Stimulated activated memory B cell treated with anti-CD40 and anti-IgM and Interleukin-4, amounts not matched to agents 10 μg/mL and 1 μg/mL and 100 μg/mL, for 72 hours (primary cell): ENCODE data around the gene TRIM46.
"Not testable (repeated sequence)": the region's sequence is repeated elsewhere in the genome, so short reads cannot be mapped to it uniquely, and the experiment has no call there.

Experiments
- ATAC-seq: fragments of 150-1000 bp; cut with Tn5 transposase; 2 replicates; pipeline ENCODE4 v1.10.0; 2021
- H3K27ac Mint-ChIP-seq: one replicate; pipeline ENCODE4 v1.8.0; 2022; ENCODE audit warnings: mild to moderate bottlenecking, mixed read lengths
- H3K27me3 Mint-ChIP-seq: one replicate; pipeline ENCODE4 v1.8.0; 2022; ENCODE audit warnings: mixed read lengths
- H3K36me3 Mint-ChIP-seq: one replicate; pipeline ENCODE4 v1.8.0; 2022; ENCODE audit warnings: mixed read lengths
- H3K4me1 Mint-ChIP-seq: one replicate; pipeline ENCODE4 v1.8.0; 2022; ENCODE audit warnings: mixed read lengths
- H3K4me3 Mint-ChIP-seq: one replicate; pipeline ENCODE4 v1.8.0; 2022; ENCODE audit warnings: mild to moderate bottlenecking, moderate library complexity, mixed read lengths
- H3K9me3 Mint-ChIP-seq: one replicate; pipeline ENCODE4 v1.8.0; 2022; ENCODE audit warnings: mixed read lengths

The TRIM46 gene

GRCh38 chr1:155133799-155134281 lies 39.8 kb upstream of the TRIM46 start:
- Mint-ChIP-seq H3K27ac (no peak overlapping the region), H3K4me3 (no peak overlapping the region), H3K9me3 (no peaks in the 10 kb centered on the region)

DNA sequence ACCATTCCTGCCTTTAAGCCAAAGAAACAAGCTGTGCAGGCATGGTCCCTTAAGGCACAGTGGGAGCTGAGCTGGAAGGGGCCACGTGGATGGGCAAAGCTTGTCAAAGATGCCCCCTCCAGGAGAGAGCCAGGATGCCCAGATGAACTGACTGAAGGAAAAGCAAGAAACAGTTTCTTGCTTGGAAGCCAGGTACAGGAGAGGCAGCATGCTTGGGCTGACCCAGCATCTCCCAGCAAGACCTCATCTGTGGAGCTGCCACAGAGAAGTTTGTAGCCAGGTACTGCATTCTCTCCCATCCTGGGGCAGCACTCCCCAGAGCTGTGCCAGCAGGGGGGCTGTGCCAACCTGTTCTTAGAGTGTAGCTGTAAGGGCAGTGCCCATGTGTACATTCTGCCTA lies 39.3 kb upstream of the TRIM46 start:
- Mint-ChIP-seq H3K4me3 (peak overlapping the region; percentile 97), H3K27me3 (peaks cover 17% of the 10 kb centered on the region), H3K9me3 (no peaks in the 10 kb centered on the region), H3K36me3 (peaks cover 9% of the 10 kb centered on the region), H3K27ac (no peak overlapping the region), H3K4me1 (peaks cover 32% of the 10 kb centered on the region)
- no peak for ATAC-seq

More at GRCh38 chr1:155133799-155134281, 39.8 kb upstream of the TRIM46 start:
- peaks cover 9% of the 10 kb centered on the region for H3K36me3 Mint-ChIP-seq
- H3K4me1 Mint-ChIP-seq, result peaks cover 31% of the 10 kb centered on the region
- ATAC-seq, result no peak
- H3K27me3 Mint-ChIP-seq, result peaks cover 21% of the 10 kb centered on the region

DNA sequence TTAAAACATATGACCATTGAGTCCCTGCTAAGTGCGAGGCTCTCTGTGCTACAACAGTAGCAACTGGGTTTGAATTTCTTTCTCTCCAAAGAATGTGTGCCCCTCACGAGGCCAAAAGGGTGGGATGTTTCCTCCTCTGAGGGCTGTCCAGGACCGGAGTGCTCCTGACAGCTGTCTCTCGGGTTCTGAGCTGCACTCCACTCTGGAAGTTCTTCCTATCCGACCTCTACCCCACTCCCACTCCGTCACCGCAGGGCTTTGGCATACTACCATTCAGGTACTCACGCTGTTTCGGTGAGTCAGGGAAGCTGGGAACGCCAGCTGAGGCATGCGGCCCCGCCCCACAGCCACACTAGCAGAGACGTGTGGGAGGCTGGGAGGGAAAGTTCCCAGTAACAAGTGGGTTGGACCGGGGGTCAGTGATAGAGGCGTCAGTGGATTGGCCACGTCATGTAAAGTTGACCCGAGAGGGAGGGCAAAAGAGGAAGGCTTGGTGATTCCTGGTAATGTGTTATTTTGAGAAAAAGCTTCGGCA lies 38.7 kb upstream of the TRIM46 start:
- no peaks in the 10 kb centered on the region for H3K9me3 Mint-ChIP-seq
- peak overlapping the region; percentile 99 for H3K27ac Mint-ChIP-seq
- H3K36me3 Mint-ChIP-seq, result peaks cover 9% of the 10 kb centered on the region
- peaks cover 36% of the 10 kb centered on the region for H3K4me1 Mint-ChIP-seq
- H3K4me3 Mint-ChIP-seq, result peak overlapping the region; percentile 97
- ATAC-seq, result peak; percentile 56
- peaks cover 10% of the 10 kb centered on the region for H3K27me3 Mint-ChIP-seq

DNA sequence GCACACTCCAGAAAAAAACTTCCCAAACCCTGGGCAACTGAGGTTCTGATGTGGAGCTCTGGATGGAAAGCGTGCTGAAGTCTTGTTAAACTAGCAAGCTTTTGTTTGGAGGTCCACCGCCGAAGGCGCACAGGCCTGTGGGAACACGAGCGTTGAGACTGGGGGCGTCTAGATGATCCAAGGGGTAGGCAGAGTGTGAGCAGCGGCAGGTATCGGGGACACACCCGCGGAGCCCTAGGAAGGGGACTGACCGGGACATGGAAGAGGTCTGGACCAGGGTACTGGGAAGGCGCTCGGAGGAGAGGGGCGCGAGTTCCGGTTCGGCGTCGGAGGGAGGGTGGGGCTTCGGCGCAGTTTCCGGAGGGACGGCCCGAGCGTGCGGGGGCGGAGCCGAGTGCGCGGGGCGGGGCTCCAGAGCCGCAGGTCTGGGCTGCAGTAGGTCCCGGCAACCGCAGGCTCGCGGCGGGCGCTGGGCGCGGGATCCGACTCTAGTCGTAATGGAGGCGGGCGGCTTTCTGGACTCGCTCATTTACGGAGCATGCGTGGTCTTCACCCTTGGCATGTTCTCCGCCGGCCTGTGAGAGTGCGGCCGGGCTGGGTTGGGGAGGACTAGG lies 38.1 kb upstream of the TRIM46 start, which contains the start of gene SLC50A1:
Gene SLC50A1 (plus strand): TSS at position 438 of the 614 bp plus-strand sequence. CDS start 60 bp downstream, at position 498.
- Mint-ChIP-seq H3K4me1 (peaks cover 36% of the 10 kb centered on the region), H3K27me3 (peaks cover 5% of the 10 kb centered on the region), H3K4me3 (peak within 1 kb of the TSS; percentile 97), H3K36me3 (peaks cover 9% of the 10 kb centered on the region), H3K9me3 (no peaks in the 10 kb centered on the region), H3K27ac (peak within 1 kb of the TSS; percentile 99)
- ATAC-seq, result peak; percentile 92

GRCh38 chr1:155136748-155137147 lies 36.9 kb upstream of the TRIM46 start:
- H3K36me3 Mint-ChIP-seq, result peaks cover 9% of the 10 kb centered on the region
- H3K27me3 Mint-ChIP-seq, result no peaks in the 10 kb centered on the region
- peak overlapping the region; percentile 97 for H3K4me3 Mint-ChIP-seq
- no peaks in the 10 kb centered on the region for H3K9me3 Mint-ChIP-seq
- ATAC-seq, result no peak
- H3K27ac Mint-ChIP-seq, result peak overlapping the region; percentile 99
- H3K4me1 Mint-ChIP-seq, result peaks cover 36% of the 10 kb centered on the region

DNA sequence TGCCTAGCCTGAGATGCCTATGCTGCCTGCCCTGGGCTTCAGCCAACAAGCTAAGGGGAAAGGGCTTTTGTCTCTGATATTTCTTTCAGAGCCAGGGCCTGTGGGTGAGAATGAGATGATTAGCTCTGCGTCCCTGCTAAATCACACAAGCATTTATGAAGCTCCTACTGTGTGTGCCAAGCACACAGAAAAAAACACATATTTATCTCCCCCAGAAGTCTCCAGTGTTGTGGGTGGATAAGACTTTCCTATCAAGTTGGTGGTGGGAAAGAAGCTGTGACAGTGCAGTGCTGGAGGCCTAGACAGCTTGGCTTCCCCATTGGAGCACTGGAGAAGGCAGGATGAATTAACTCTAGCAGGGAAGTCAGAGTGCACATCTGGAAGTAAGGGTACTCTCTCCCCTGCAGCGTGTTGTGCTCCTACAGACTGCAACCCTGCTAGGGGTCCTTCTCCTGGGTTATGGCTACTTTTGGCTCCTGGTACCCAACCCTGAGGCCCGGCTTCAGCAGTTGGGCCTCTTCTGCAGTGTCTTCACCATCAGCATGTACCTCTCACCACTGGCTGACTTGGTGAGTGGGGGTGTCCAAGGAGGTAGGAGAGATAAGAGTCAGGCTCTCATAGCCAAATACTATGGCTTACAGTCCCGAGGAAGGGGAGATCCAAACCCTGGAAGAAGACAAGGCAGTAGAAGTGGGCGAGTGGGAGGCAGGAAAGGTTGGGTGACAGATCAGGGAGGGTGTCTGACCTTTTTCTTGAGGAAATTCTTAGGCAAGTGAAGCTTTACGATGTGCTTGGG lies 36.3 kb upstream of the TRIM46 start:
- Mint-ChIP-seq H3K36me3 (peaks cover 9% of the 10 kb centered on the region), H3K9me3 (no peaks in the 10 kb centered on the region), H3K4me3 (peak overlapping the region; percentile 97), H3K27me3 (no peaks in the 10 kb centered on the region), H3K27ac (peak overlapping the region; percentile 99), H3K4me1 (peaks cover 36% of the 10 kb centered on the region)
- no peak for ATAC-seq

GRCh38 chr1:155139895-155140629 lies 33.6 kb upstream of the TRIM46 start, which contains the start of gene DPM3:
Gene DPM3, minus strand, starts transcription at chr1:155140531. Its CDS starts 291 bp downstream, at chr1:155140240.
- H3K36me3 Mint-ChIP-seq, result peaks cover 9% of the 10 kb centered on the region
- H3K27me3 Mint-ChIP-seq, result no peaks in the 10 kb centered on the region
- peak within 1 kb of the TSS; percentile 82 for H3K27ac Mint-ChIP-seq
- peak within 1 kb of the TSS; percentile 92 for H3K4me3 Mint-ChIP-seq
- peak; percentile 85 for ATAC-seq
- H3K4me1 Mint-ChIP-seq, result peaks cover 31% of the 10 kb centered on the region
- H3K9me3 Mint-ChIP-seq, result no peaks in the 10 kb centered on the region

GRCh38 chr1:155140630-155140953 lies 33.1 kb upstream of the TRIM46 start:
- Mint-ChIP-seq H3K27me3 (no peaks in the 10 kb centered on the region), H3K4me1 (peaks cover 28% of the 10 kb centered on the region), H3K4me3 (peak overlapping the region; percentile 92), H3K36me3 (peaks cover 9% of the 10 kb centered on the region), H3K27ac (peak overlapping the region; percentile 82), H3K9me3 (no peaks in the 10 kb centered on the region)
- ATAC-seq, result no peak

GRCh38 chr1:155141749-155142148 lies 31.9 kb upstream of the TRIM46 start:
- H3K27me3 Mint-ChIP-seq, result no peaks in the 10 kb centered on the region
- no peak overlapping the region for H3K27ac Mint-ChIP-seq
- ATAC-seq, result no peak
- no peak overlapping the region for H3K4me3 Mint-ChIP-seq
- H3K9me3 Mint-ChIP-seq, result no peaks in the 10 kb centered on the region
- H3K36me3 Mint-ChIP-seq, result peaks cover 9% of the 10 kb centered on the region
- H3K4me1 Mint-ChIP-seq, result peaks cover 25% of the 10 kb centered on the region

- ATAC-seq, result no peak
- no peaks in the 10 kb centered on the region for H3K27me3 Mint-ChIP-seq
These were observed 28.2 kb upstream of the TRIM46 start for GRCh38 chr1:155145491-155145890.

GRCh38 chr1:155155996-155156643 lies 17.5 kb upstream of the TRIM46 start:
- H3K36me3 Mint-ChIP-seq, H3K27ac Mint-ChIP-seq, ATAC-seq, H3K27me3 Mint-ChIP-seq, H3K9me3 Mint-ChIP-seq, H3K4me1 Mint-ChIP-seq, H3K4me3 Mint-ChIP-seq: not testable (repeated sequence)

More at GRCh38 chr1:155145491-155145890, 28.2 kb upstream of the TRIM46 start:
- no peak overlapping the region for H3K27ac Mint-ChIP-seq
- H3K4me1 Mint-ChIP-seq, result peaks cover 20% of the 10 kb centered on the region
- H3K9me3 Mint-ChIP-seq, result no peaks in the 10 kb centered on the region
- H3K4me3 Mint-ChIP-seq, result no peak overlapping the region
- H3K36me3 Mint-ChIP-seq, result no peaks in the 10 kb centered on the region

DNA sequence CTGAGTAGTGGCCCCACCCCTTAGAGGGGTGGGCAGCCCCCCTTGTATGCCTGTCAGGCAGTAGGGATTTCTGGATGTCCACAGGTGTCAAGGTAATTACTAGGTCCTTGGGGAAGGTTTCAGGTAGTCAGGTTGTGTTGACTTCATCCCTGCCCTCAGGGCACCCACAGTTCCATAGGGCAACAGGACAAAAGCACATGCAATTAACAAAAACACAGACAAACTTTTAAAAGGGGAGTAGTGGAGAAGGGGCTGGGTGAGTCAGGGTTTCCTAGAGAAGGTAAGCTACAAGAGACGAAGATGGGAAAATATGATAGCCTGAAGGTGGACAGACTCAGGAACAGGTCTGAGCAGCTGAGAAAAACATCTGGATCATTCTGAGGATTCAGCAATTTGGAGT lies 14.7 kb upstream of the TRIM46 start:
- no peaks in the 10 kb centered on the region for H3K9me3 Mint-ChIP-seq
- no peaks in the 10 kb centered on the region for H3K4me1 Mint-ChIP-seq
- H3K36me3 Mint-ChIP-seq, result no peaks in the 10 kb centered on the region
- ATAC-seq, result no peak
- no peak overlapping the region for H3K4me3 Mint-ChIP-seq
- H3K27me3 Mint-ChIP-seq, result no peaks in the 10 kb centered on the region
- no peak overlapping the region for H3K27ac Mint-ChIP-seq

- Mint-ChIP-seq H3K4me3 (no peak overlapping the region), H3K27me3 (no peaks in the 10 kb centered on the region), H3K36me3 (no peaks in the 10 kb centered on the region), H3K9me3 (no peaks in the 10 kb centered on the region), H3K27ac (no peak overlapping the region), H3K4me1 (no peaks in the 10 kb centered on the region)
- no peak for ATAC-seq
These were observed 13.5 kb upstream of the TRIM46 start for GRCh38 chr1:155160128-155160527.

DNA sequence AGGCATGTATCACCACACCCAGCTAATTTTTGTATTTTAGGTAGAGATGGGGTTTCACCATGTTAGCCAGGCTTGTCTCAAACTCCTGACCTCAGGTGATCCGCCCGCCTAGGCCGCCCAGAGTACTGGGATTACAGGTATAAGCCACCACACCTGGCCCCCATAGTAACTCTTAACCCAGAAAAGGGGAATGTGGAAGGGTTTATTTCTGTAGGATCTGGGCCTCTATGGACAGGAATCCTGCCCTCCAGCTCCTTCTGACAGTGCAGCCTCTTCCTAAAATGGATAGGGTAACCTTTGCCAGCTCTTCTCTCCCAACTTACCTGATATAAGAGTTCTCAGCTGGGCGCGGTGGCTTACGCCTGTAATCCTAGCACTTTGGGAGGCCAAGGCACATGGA lies 11.0 kb upstream of the TRIM46 start:
- ATAC-seq, H3K27me3 Mint-ChIP-seq, H3K9me3 Mint-ChIP-seq, H3K27ac Mint-ChIP-seq, H3K4me3 Mint-ChIP-seq, H3K36me3 Mint-ChIP-seq: not testable (repeated sequence)
- peaks cover 13% of the 10 kb centered on the region for H3K4me1 Mint-ChIP-seq

DNA sequence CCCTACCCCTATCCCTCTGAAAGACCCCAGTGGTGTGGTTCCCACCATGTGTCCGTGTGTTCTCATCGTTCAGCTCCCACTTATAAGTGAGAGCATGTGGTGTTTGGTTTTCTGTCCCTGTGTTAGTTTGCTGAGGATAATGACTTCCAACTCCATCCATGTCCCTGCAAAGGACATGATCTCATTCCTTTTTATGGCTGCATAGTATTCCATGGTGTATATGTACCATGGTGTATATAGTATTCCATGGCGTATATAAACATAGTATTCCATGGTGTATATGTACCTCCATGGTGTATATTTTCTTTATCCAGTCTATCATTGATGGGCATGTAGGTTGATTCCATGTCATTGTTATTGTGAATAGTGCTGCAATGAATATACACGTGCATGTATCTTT lies 9.9 kb upstream of the TRIM46 start:
- not testable (repeated sequence) for H3K27me3 Mint-ChIP-seq, H3K9me3 Mint-ChIP-seq, H3K27ac Mint-ChIP-seq, H3K36me3 Mint-ChIP-seq, H3K4me3 Mint-ChIP-seq, ATAC-seq
- H3K4me1 Mint-ChIP-seq, result peaks cover 17% of the 10 kb centered on the region
